ENCODE results near the gene TRIM71.
"Not testable (repeated sequence)": the region's sequence is repeated elsewhere in the genome, so short reads cannot be mapped to it uniquely, and the experiment has no call there.

TRIM71 gene

DNA sequence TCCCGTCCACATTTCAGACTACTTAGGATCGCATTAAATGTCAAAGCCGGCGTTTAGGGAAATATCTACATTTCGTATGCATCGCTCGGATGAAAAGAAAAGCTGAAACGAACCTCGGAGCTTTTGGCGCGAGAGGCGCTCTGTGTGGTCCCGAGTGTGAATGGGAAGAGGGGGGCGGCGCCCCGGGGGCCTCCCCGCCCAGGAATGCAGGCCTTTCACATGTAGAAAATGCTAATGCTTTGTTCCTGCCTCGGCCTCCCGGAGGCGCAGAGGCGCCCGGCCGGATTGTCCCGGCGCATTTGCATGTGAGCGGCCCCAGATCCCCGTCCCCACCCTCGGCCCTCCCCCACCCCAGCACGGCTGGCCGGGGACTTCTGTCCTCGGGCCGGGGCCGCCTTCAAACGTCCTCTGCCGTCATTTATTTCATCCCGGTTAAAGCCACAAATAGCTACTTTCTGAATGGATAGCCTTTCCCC lies 37.0 kb upstream of the TRIM71 start:
- Histone ChIP-seq H4K20me1 (ENCODE audit: insufficient read depth, low read length, poor library complexity, severe bottlenecking) (no peaks in the 10 kb centered on the region), H3K4me1 (ENCODE audit: insufficient read depth, low read length, poor library complexity, severe bottlenecking) (peaks cover 5% of the 10 kb centered on the region), H3K79me2 (ENCODE audit: insufficient read depth, low read length) (no peaks in the 10 kb centered on the region), H3K27me3 (ENCODE audit: insufficient read depth, low read length, poor library complexity, severe bottlenecking) (no peaks in the 10 kb centered on the region), H3K36me3 (ENCODE audit: insufficient read depth, low read length) (no peaks in the 10 kb centered on the region), H3K9me2 (replicated peaks; ENCODE audit: low read depth, low read length) (no peaks in the 10 kb centered on the region), H3K9me3 (ENCODE audit: insufficient read depth, low read depth, low read length) (no peaks in the 10 kb centered on the region), H3K9ac (ENCODE audit: low read depth, low read length, poor library complexity, severe bottlenecking) (peak overlapping the region; percentile 76), H3K4me3 (ENCODE audit: low read length, poor library complexity, severe bottlenecking) (peak overlapping the region; percentile 89), H2AFZ (ENCODE audit: low read length) (peak overlapping the region; percentile 98), H3K4me2 (ENCODE audit: low read depth, low read length, poor library complexity, severe bottlenecking) (peak overlapping the region; percentile 99), H3F3A (ENCODE audit: low read depth) (no peaks in the 10 kb centered on the region)
- TF ChIP-seq, protein P1, sequence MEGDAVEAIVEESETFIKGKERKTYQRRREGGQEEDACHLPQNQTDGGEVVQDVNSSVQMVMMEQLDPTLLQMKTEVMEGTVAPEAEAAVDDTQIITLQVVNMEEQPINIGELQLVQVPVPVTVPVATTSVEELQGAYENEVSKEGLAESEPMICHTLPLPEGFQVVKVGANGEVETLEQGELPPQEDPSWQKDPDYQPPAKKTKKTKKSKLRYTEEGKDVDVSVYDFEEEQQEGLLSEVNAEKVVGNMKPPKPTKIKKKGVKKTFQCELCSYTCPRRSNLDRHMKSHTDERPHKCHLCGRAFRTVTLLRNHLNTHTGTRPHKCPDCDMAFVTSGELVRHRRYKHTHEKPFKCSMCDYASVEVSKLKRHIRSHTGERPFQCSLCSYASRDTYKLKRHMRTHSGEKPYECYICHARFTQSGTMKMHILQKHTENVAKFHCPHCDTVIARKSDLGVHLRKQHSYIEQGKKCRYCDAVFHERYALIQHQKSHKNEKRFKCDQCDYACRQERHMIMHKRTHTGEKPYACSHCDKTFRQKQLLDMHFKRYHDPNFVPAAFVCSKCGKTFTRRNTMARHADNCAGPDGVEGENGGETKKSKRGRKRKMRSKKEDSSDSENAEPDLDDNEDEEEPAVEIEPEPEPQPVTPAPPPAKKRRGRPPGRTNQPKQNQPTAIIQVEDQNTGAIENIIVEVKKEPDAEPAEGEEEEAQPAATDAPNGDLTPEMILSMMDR (conservative IDR thresholded peaks at IDR 0.05; ENCODE audit: low read length), result no peak
- no peak for TF ChIP-seq EZH2phosphoT487 (IDR thresholded peaks at IDR 0.05; ENCODE audit: borderline replicate concordance)

DNA sequence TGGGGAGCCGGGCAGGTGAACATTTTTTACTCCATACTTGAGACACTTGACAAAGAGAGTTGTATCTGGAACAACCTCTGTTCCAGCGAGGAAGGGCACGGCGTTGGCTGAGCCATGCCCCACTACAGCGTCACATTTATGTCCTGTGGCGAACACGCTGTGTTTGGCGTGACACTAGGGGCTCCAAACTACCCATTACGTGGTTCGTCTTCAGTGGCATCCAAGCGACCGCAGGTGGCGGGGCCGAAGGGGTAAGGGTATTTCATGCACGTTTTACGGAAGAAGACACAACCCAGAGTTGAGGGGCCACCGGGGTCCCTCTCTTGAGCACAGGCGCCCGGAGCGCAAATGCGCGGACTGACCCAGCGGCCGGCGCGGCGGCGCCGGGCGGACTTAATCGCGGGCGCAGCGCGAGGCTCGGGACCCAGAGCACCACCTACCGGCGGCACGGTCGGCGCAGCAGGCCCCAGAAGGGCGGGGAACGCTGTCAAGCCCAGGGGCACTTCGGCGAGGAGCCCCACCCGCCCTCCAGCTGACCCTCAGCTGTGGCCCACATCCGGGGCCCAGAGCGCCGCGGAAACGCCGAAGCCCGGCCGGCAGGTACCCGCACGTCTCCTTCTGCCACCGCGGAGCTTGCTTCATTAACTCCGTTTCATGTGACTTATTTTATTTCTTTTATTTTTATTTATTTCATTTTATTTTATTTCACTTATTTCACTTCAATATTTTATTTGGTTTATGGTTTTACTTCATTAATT lies 36.4 kb upstream of the TRIM71 start:
- H3K9me3 ChIP-seq (ENCODE audit: insufficient read depth, low read depth, low read length), result no peaks in the 10 kb centered on the region
- no peaks in the 10 kb centered on the region for H3K9me2 ChIP-seq (replicated peaks; ENCODE audit: low read depth, low read length)
- no peak for TF ChIP-seq EZH2phosphoT487 (IDR thresholded peaks at IDR 0.05; ENCODE audit: borderline replicate concordance)
- TF ChIP-seq, protein P1 (conservative IDR thresholded peaks at IDR 0.05; ENCODE audit: low read length), result peak; percentile 70
- H3K27me3 ChIP-seq (ENCODE audit: insufficient read depth, low read length, poor library complexity, severe bottlenecking), result no peaks in the 10 kb centered on the region
- no peaks in the 10 kb centered on the region for H3F3A ChIP-seq (ENCODE audit: low read depth)
- H3K4me1 ChIP-seq (ENCODE audit: insufficient read depth, low read length, poor library complexity, severe bottlenecking), result peaks cover 5% of the 10 kb centered on the region
- H4K20me1 ChIP-seq (ENCODE audit: insufficient read depth, low read length, poor library complexity, severe bottlenecking), result no peaks in the 10 kb centered on the region
- H2AFZ ChIP-seq (ENCODE audit: low read length), result peak overlapping the region; percentile 98
- H3K79me2 ChIP-seq (ENCODE audit: insufficient read depth, low read length), result no peaks in the 10 kb centered on the region
- peak overlapping the region; percentile 89 for H3K4me3 ChIP-seq (ENCODE audit: low read length, poor library complexity, severe bottlenecking)
- peak overlapping the region; percentile 99 for H3K4me2 ChIP-seq (ENCODE audit: low read depth, low read length, poor library complexity, severe bottlenecking)
- peak overlapping the region; percentile 76 for H3K9ac ChIP-seq (ENCODE audit: low read depth, low read length, poor library complexity, severe bottlenecking)
- H3K36me3 ChIP-seq (ENCODE audit: insufficient read depth, low read length), result no peaks in the 10 kb centered on the region

DNA sequence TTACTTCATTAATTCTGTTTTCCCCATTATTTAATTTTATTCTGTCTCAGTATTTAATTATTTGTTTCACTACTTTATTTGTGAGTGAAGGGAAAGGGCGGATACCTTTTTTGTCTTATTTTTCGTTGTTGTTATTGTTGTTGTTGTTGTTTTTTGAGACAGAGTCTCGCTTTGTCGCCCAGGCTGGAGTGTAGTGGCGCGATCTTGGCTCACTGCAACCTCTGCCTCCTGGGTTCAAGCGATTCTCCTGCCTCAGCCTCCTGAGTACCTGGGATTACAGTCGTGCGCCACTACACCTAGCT lies 35.9 kb upstream of the TRIM71 start:
- not testable (repeated sequence) for H3K4me1 ChIP-seq (ENCODE audit: insufficient read depth, low read length, poor library complexity, severe bottlenecking); H3K27me3 ChIP-seq (ENCODE audit: insufficient read depth, low read length, poor library complexity, severe bottlenecking); H3K9me3 ChIP-seq (ENCODE audit: insufficient read depth, low read depth, low read length); H4K20me1 ChIP-seq (ENCODE audit: insufficient read depth, low read length, poor library complexity, severe bottlenecking); H3K9ac ChIP-seq (ENCODE audit: low read depth, low read length, poor library complexity, severe bottlenecking); H3K79me2 ChIP-seq (ENCODE audit: insufficient read depth, low read length); H2AFZ ChIP-seq (ENCODE audit: low read length); H3F3A ChIP-seq (ENCODE audit: low read depth); H3K9me2 ChIP-seq (replicated peaks; ENCODE audit: low read depth, low read length); H3K36me3 ChIP-seq (ENCODE audit: insufficient read depth, low read length)
- Histone ChIP-seq H3K4me3 (ENCODE audit: low read length, poor library complexity, severe bottlenecking) (peak overlapping the region; percentile 89), H3K4me2 (ENCODE audit: low read depth, low read length, poor library complexity, severe bottlenecking) (peak overlapping the region; percentile 99)

DNA sequence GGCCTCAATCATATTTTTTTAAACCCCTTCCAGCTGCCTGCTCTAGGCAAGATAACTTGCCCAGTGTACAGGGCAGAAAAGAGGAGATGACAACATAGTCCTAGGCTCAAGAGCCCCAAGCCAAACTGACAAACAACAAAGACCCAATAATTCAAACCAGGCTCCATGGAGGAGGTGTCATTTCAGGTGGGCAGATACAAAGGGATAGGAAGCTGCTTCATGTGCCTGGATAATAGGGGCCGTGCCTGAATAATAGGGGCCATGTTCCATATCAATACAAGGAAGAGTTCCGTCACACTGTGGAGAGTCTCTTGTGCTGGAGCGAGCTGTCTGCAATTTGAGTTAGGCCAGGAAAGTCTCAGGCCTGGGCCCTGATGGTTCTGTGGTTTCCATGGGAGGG lies 35.4 kb upstream of the TRIM71 start:
- no peak overlapping the region for H3K4me3 ChIP-seq (ENCODE audit: low read length, poor library complexity, severe bottlenecking)
- no peaks in the 10 kb centered on the region for H3K79me2 ChIP-seq (ENCODE audit: insufficient read depth, low read length)
- H3K9ac ChIP-seq (ENCODE audit: low read depth, low read length, poor library complexity, severe bottlenecking), result no peak overlapping the region
- H3K4me2 ChIP-seq (ENCODE audit: low read depth, low read length, poor library complexity, severe bottlenecking), result no peak overlapping the region
- no peaks in the 10 kb centered on the region for H3K36me3 ChIP-seq (ENCODE audit: insufficient read depth, low read length)
- no peak overlapping the region for H2AFZ ChIP-seq (ENCODE audit: low read length)
- no peaks in the 10 kb centered on the region for H3K27me3 ChIP-seq (ENCODE audit: insufficient read depth, low read length, poor library complexity, severe bottlenecking)
- TF ChIP-seq, protein P1 (conservative IDR thresholded peaks at IDR 0.05; ENCODE audit: low read length), result no peak
- TF ChIP-seq EZH2phosphoT487 (IDR thresholded peaks at IDR 0.05; ENCODE audit: borderline replicate concordance), result no peak
- no peaks in the 10 kb centered on the region for H3K9me3 ChIP-seq (ENCODE audit: insufficient read depth, low read depth, low read length)
- no peaks in the 10 kb centered on the region for H3F3A ChIP-seq (ENCODE audit: low read depth)
- no peaks in the 10 kb centered on the region for H3K9me2 ChIP-seq (replicated peaks; ENCODE audit: low read depth, low read length)
- H3K4me1 ChIP-seq (ENCODE audit: insufficient read depth, low read length, poor library complexity, severe bottlenecking), result peaks cover 5% of the 10 kb centered on the region
- H4K20me1 ChIP-seq (ENCODE audit: insufficient read depth, low read length, poor library complexity, severe bottlenecking), result no peaks in the 10 kb centered on the region
